HepG2 (cell line): Measurements from ENCODE around the gene B3GNT9. TPM values are rescaled to one million over a fixed set of nuclear protein-coding genes. Genes with fewer than 3 reads are reported as not detected.

ENCODE experiments used
- ATAC-seq: fragments of 200-7000 bp; cut with Tn5 transposase; 3 replicates; pipeline ENCODE4 v1.9.1; 2020; ENCODE audit warnings: mild to moderate bottlenecking, moderate library complexity
- BruUV-seq: library from RNA; stranded (reverse); fragments of 400-500 nt; replicated peaks from 2 replicates; lab custom pipeline; 2021; lab: Mats Ljungman, UMichigan
- CTCF ChIA-PET: fragments of 300-600 bp; formaldehyde crosslinking; extraction: SDS; loops from one replicate; lab custom pipeline; 2021; ENCODE audit warnings: low total read pairs, inconsistent platforms, low intra/inter-chr PET ratio; lab: Yijun Ruan, JAX
- POLR2A ChIA-PET: fragments of 350-600 bp; sonication (Branson Sonifier 250); formaldehyde crosslinking; loops from one replicate; lab custom pipeline; 2020; ENCODE audit warnings: antibody characterized with exemption, inconsistent platforms; lab: Yijun Ruan, JAX
- DNase-seq: peaks from one replicate; pipeline ENCODE4 v3.0.0-alpha.2; 2015; ENCODE audit warnings: low spot score
- FAIRE-seq: peaks from 3 replicates; lab custom pipeline; 2011; peaks lifted over from hg19 to GRCh38; lab: Jason Lieb, UNC
- H2AFZ ChIP-seq: one replicate; pipeline ENCODE4 v1.6.1; 2011; ENCODE audit warnings: low read length, inconsistent platforms
- H3K27ac ChIP-seq: fragments of 300-600 bp; 3 replicates; pipeline ENCODE4 v1.8.0; 2011; ENCODE audit warnings: mixed run types, mild to moderate bottlenecking, mixed read lengths, low read length, inconsistent platforms; ENCODE audit not compliant: insufficient read depth; ENCODE audit errors: extremely low read length
- H3K27me3 ChIP-seq, 2 experiments: fragments of 200-600 bp in 1 of 2; 2 replicates in 1 of 2; 3 replicates in 1 of 2; pipeline versions ENCODE4 v1.6.0 to v1.8.0; 2011; ENCODE audit warnings: low read length in 2 of 2, mild to moderate bottlenecking in 2 of 2, moderate library complexity in 2 of 2, inconsistent platforms in 1 of 2; ENCODE audit not compliant: insufficient read depth in 2 of 2, control insufficient read depth in 1 of 2
- H3K36me3 ChIP-seq, 2 experiments: fragments of 200-600 bp in 1 of 2; replicated peaks in 1 of 2; 2 replicates in 1 of 2; 3 replicates in 1 of 2; pipeline versions ENCODE4 v1.5.1 to v1.8.0; 2011; ENCODE audit warnings: low read length in 2 of 2, inconsistent platforms in 1 of 2; ENCODE audit not compliant: insufficient read depth in 2 of 2, control insufficient read depth in 1 of 2
- H3K4me1 ChIP-seq: 2 replicates; pipeline ENCODE4 v1.5.1; 2012; ENCODE audit warnings: low read length, inconsistent platforms; ENCODE audit not compliant: insufficient read depth
- H3K4me2 ChIP-seq: 2 replicates; pipeline ENCODE4 v1.6.0; 2011; ENCODE audit warnings: low read depth, low read length, inconsistent platforms
- H3K4me3 ChIP-seq, 3 experiments: fragments of 200-600 bp in 1 of 3; sonication (generic), shearing (Covaris generic) in 1 of 3; replicated peaks in 1 of 3; 2 replicates each; pipeline ENCODE4 v1.5.1; 2011 to 2016; ENCODE audit warnings: low read length in 3 of 3, inconsistent platforms in 2 of 3, low read depth in 2 of 3, mild to moderate bottlenecking in 2 of 3, control low read depth in 1 of 3, mixed read lengths in 1 of 3; ENCODE audit not compliant: insufficient read depth in 1 of 3
- H3K79me2 ChIP-seq: one replicate; pipeline ENCODE4 v1.6.1; 2011; ENCODE audit warnings: low read length, inconsistent platforms; ENCODE audit not compliant: insufficient read depth
- H3K9ac ChIP-seq: 2 replicates; pipeline ENCODE4 v1.6.0; 2011; ENCODE audit warnings: mild to moderate bottlenecking, low read depth, low read length, inconsistent platforms; ENCODE audit not compliant: insufficient read depth
- H3K9me3 ChIP-seq: 2 replicates; pipeline ENCODE4 v1.5.1; 2012; ENCODE audit warnings: mild to moderate bottlenecking, low read length
- H4K20me1 ChIP-seq: 2 replicates; pipeline ENCODE4 v1.6.0; 2011; ENCODE audit warnings: inconsistent platforms, mild to moderate bottlenecking, low read length, moderate library complexity; ENCODE audit not compliant: insufficient read depth
- ATAD3A ChIP-seq: sonication (generic); formaldehyde crosslinking; IDR thresholded peaks from 2 replicates; pipeline ENCODE4 v1.4.0; 2020; ENCODE audit warnings: missing genetic modification reagents
- FIP1L1 ChIP-seq: fragments of 200-400 bp; formaldehyde crosslinking; IDR thresholded peaks from 2 replicates; pipeline ENCODE4 v1.6.1; 2018; ENCODE audit warnings: low read depth, mild to moderate bottlenecking, low read length, moderate library complexity, borderline replicate concordance; ENCODE audit not compliant: insufficient read depth
- GMEB2 ChIP-seq: IDR thresholded peaks from 2 replicates; pipeline ENCODE4 v1.6.1; 2016; ENCODE audit warnings: missing biosample characterization, missing genetic modification reagents, low read depth
- JARID2 ChIP-seq: sonication (generic); formaldehyde crosslinking; IDR thresholded peaks from 2 replicates; pipeline ENCODE4 v1.8.1; 2023; ENCODE audit warnings: missing genetic modification reagents, inconsistent platforms; ENCODE audit not compliant: insufficient replicate concordance
- KLF12 ChIP-seq: sonication (generic); formaldehyde crosslinking; IDR thresholded peaks from 2 replicates; pipeline ENCODE4 v1.4.0; 2020; ENCODE audit warnings: missing genetic modification reagents, borderline replicate concordance
- PLSCR1 ChIP-seq: sonication (generic); formaldehyde crosslinking; IDR thresholded peaks from 2 replicates; pipeline ENCODE4 v1.5.0; 2020; ENCODE audit warnings: missing genetic modification reagents, mild to moderate bottlenecking, borderline replicate concordance
- SUZ12 ChIP-seq: fragments of 150-350 bp; IDR thresholded peaks from 2 replicates; pipeline ENCODE4 v1.6.1; 2014; ENCODE audit warnings: low read depth, low read length
- TAF15 ChIP-seq: fragments of 200-400 bp; formaldehyde crosslinking; IDR thresholded peaks from one replicate; pipeline ENCODE4 v1.6.1; 2018; ENCODE audit warnings: mild to moderate bottlenecking, low read depth, low read length; ENCODE audit not compliant: poor library complexity, severe bottlenecking
- TCF7 ChIP-seq: sonication (generic); IDR thresholded peaks from 2 replicates; pipeline ENCODE4 v1.6.1; 2016; ENCODE audit warnings: antibody characterized with exemption, low read depth
- XRCC5 ChIP-seq: fragments of 200-400 bp; formaldehyde crosslinking; optimal IDR thresholded peaks from 2 replicates; pipeline ENCODE3; 2017; ENCODE audit warnings: mild to moderate bottlenecking, low read length
- ZNF280B ChIP-seq: sonication (generic); formaldehyde crosslinking; IDR thresholded peaks from 2 replicates; pipeline ENCODE4 v1.5.0; 2020; ENCODE audit warnings: missing genetic modification reagents, mild to moderate bottlenecking, borderline replicate concordance
- ZNF430 ChIP-seq: sonication (generic); formaldehyde crosslinking; IDR thresholded peaks from 2 replicates; pipeline ENCODE4 v1.9.0; 2021; ENCODE audit warnings: mild to moderate bottlenecking, missing genetic modification reagents
- ZNF546 ChIP-seq: sonication (generic); formaldehyde crosslinking; conservative IDR thresholded peaks from 2 replicates; pipeline ENCODE4 v1.8.1; 2023; ENCODE audit warnings: mild to moderate bottlenecking, missing genetic modification reagents
- WGBS: methylation state at CpG from one replicate; pipeline ENCODE4 v1.1.6; 2017; ENCODE audit warnings: low lambda C conversion rate; 5-methylcytosine and 5-hydroxymethylcytosine counted together
- in situ Hi-C: cut with HindIII; loops from 2 replicates; pipeline ENCODE4 v1.10.0; 2017; ENCODE audit warnings: low pct_unique_long_range_greater_than_20kb; ENCODE audit not compliant: extremely low pct_ligation_motif_present
- intact Hi-C: fragments of 100-400 bp; cut with micrococcal nuclease; formaldehyde crosslinking; loops from one replicate; pipeline ENCODE4 v1.10.0; 2022; ENCODE audit not compliant: unreplicated experiment
- polyA plus RNA-seq, 8 experiments: library from polyadenylated mRNA; depleted of rRNA in 3 of 8; stranded (reverse) in 7 of 8; unstranded in 1 of 8; fragments of >200 nt; fragmentation: Illumina TruSeq in 4 of 8; extraction: Trizol in 4 of 8; gene quantifications; 2 replicates each; pipeline versions ENCODE4 v1.2.1 to v1.2.3, GENCODE V29; 2011 to 2016; ENCODE audit warnings: low read depth in 4 of 8, missing spikeins in 1 of 8, mixed read lengths in 1 of 8; ENCODE audit not compliant: insufficient read depth in 1 of 8
- total RNA-seq, 5 experiments: library from RNA; depleted of rRNA; stranded (reverse); fragments of >200 nt; fragmentation: Illumina TruSeq; extraction: Trizol; gene quantifications; 2 replicates each; pipeline ENCODE4 v1.2.3, GENCODE V29; 2016; ENCODE audit warnings: low read depth in 1 of 5

The B3GNT9 gene
- total and polyA plus RNA-seq, 2 of the 13 experiments (the other 11 are each of a cell fraction or from before 2014, with no cell fraction given), result 1.5 to 3.1 TPM

GRCh38 chr16:67192781-67193361 is 42.1 kb upstream of the B3GNT9 start (continued):
- TF ChIP-seq FIP1L1, result no peak
- no peak for TF ChIP-seq TCF7

GRCh38 chr16:67191995-67192681 is 41.3 kb upstream of the B3GNT9 start, which contains the start of gene E2F4:
Gene E2F4 (plus strand): TSS chr16:67192155. CDS start chr16:67192228, 73 bp downstream.
- Histone ChIP-seq H3K4me2 (peak within 1 kb of the TSS; percentile 97), H3K36me3 (peaks cover 23 to 36% of the 10 kb centered on the region in 2 experiments), H3K4me1 (peaks cover 38% of the 10 kb centered on the region), H3K4me3 (peak within 1 kb of the TSS; percentile 84 to 99 (median 97)), H3K27me3 (peaks cover 7 to 16% of the 10 kb centered on the region in 2 experiments; a peak in 2 of 5 replicates), H3K79me2 (peaks cover 21% of the 10 kb centered on the region), H2AFZ (peak within 1 kb of the TSS; percentile 75), H3K9me3 (no peaks in the 10 kb centered on the region), H3K27ac (peak within 1 kb of the TSS; percentile 59), H3K9ac (peak within 1 kb of the TSS; percentile 98), H4K20me1 (no peaks in the 10 kb centered on the region; the same call in 1 of the 2 replicates)
- peak; percentile 88 for FAIRE-seq
- peak; percentile 88 for DNase-seq
- BruUV-seq, result TSS peak; percentile 71
- peak; percentile 95 for ATAC-seq
- ChIA-PET POLR2A (interaction anchor here (0.9 to 1.9 kb wide), 6 partner anchors 8 to 56 kb away, joined by 3 to 8 read pairs (median 4); partner anchors contain the start of genes FHOD1, NOL3 and TMEM208), CTCF (no interaction called here)
- intact Hi-C loops (loop anchor here (2.0 kb wide), 1 partner anchor 55 kb away; the partner anchor contains the start of gene FHOD1), in situ Hi-C loops (no loop called here)
- 0% methylated on average over 9 of the region's 54 CpGs for WGBS
- no peak for TF ChIP-seq PLSCR1 (CRISPR knock-in tag)
- TF ChIP-seq ZNF280B (CRISPR knock-in tag), result peak; percentile 53
- TF ChIP-seq JARID2 (CRISPR knock-in tag), result peak; percentile 52
- TF ChIP-seq SUZ12, result no peak
- no peak for TF ChIP-seq ATAD3A (CRISPR knock-in tag)
- TF ChIP-seq ZNF430, result peak; percentile 22
- peak; percentile 77 for TF ChIP-seq TAF15
- 0 out of 2 replicates have a peak, but pooled peaks have one; percentile 71 for TF ChIP-seq ZNF546 (CRISPR knock-in tag)
- peak; percentile 85; the same call in 1 of the 2 replicates for TF ChIP-seq KLF12 (CRISPR knock-in tag)
- no peak for TF ChIP-seq GMEB2 (CRISPR knock-in tag)
- TF ChIP-seq XRCC5, result peak; percentile 98
